Measurements from ENCODE around the gene CAMSAP3.

The CAMSAP3 gene

GRCh38 chr19:7654401-7654800 is 58.7 kb downstream of the CAMSAP3 start:
- no peak for FAIRE-seq

- FAIRE-seq: no peak
Measured at GRCh38 chr19:7655581-7655980, 59.9 kb downstream of the CAMSAP3 start.

- FAIRE-seq: no peak
Measured at GRCh38 chr19:7657131-7657751, 61.6 kb downstream of the CAMSAP3 start.

- FAIRE-seq: no peak
Measured at GRCh38 chr19:7658219-7658686, 62.6 kb downstream of the CAMSAP3 start.

GRCh38 chr19:7661744-7662538 is 66.3 kb downstream of the CAMSAP3 start:
- FAIRE-seq: no peak

GRCh38 chr19:7662657-7663056 is 67.0 kb downstream of the CAMSAP3 start:
- FAIRE-seq: no peak

GRCh38 chr19:7663706-7664105 is 68.0 kb downstream of the CAMSAP3 start:
- no peak for FAIRE-seq

GRCh38 chr19:7665076-7665475 is 69.4 kb downstream of the CAMSAP3 start:
- FAIRE-seq: no peak

All from endometrium (tissue), 2 donors.